HG03460 (cell line): ENCODE results near the gene HCRTR1.

Experiments used
- ATAC-seq: cut with Tn5 transposase; IDR thresholded peaks from one replicate; pipeline ENCODE4 v1.9.1; 2021; ENCODE audit not compliant: unreplicated experiment

HCRTR1 gene

GRCh38 chr1:31596737-31597097, 20.8 kb upstream of the HCRTR1 start:
- no peak for ATAC-seq

DNA sequence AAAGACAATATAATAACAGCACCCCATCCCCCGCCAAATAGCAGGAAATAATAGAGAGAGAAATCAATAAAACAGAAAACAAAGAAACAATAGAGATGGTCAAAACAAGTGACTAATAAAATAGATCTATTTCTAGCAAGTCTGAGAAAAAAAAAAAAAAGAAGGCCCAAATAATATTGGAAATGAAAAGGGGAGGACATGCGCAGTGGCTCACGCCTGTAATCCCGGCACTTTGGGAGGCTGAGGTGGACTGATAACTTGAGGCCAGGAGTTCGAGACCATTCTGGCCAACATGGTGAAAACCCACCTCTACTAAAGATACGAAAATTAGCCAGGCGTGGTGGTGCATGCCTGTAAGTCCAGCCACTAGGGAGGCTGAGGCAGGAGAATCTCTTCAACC, 18.5 kb upstream of the HCRTR1 start:
- no peak for ATAC-seq

DNA sequence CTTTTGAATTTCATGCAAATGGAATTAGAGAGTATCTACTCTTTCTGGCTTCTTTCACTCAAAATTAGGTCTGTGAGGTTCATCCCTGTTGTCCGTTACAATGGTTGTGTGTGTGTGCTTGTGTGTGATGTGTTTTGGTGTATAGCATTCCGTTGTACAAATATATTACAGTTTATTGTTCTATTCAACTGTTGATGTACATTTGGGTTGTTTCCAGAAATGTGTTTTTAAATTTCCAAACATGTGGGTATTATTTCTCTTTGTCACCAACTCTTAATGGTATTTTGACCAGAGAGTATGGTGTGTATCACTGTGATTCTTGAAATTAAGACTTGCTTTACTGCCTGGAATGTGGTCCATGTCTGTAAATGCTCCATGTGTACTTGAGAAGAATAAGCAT, 16.8 kb upstream of the HCRTR1 start:
- no peak for ATAC-seq

GRCh38 chr1:31602081-31602480, 15.4 kb upstream of the HCRTR1 start:
- ATAC-seq = no peak

DNA sequence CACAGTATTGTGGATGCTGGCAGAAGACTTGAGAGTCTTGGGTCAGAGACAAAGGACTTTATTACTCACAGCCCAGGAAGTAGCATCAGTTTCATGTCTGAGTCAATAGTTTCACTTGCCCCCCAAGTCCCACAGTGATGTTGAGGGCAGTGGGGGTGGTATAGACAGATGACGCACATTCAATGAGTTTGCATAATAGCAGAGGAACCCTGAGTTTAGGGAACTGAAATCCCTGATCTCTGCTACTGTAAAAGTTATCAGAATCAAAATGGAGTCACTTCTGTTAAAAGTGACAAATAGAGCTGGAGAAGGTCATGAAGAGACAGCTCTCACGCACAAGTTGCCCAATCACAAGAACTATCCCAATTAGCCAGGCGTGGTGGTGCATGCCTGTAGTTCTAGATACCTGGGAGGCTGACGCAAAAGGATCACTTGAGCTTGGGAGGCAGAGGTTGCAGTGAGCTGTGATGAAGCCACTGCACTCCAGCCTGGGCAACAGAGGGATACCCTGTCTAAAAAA, 11.5 kb upstream of the HCRTR1 start:
- ATAC-seq = peak; percentile 96

GRCh38 chr1:31607360-31607759, 10.1 kb upstream of the HCRTR1 start:
- no peak for ATAC-seq

- ATAC-seq = no peak
These were observed 7.9 kb upstream of the HCRTR1 start for GRCh38 chr1:31609514-31610118.

- no peak for ATAC-seq
These were observed 3.0 kb upstream of the HCRTR1 start for GRCh38 chr1:31614414-31615005.

DNA sequence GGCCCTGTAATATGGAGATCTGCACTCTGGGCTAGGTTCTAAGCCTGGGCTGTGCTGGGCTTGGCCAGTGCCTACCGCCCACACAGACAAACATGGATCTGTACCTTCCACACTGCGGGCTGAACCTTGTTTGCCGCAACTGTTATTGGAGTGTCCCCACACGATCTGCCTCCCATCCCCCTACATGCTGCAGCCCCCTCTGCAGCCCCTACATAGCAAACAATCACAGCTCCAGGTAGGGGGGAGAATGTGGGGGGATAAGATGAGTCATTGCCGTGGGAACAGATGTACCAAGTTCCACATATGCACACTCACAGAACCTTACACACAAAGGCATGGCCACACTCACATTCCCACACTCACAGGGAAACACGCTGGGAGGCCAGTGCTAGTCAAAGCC, 2.1 kb upstream of the HCRTR1 start:
- no peak for ATAC-seq

GRCh38 chr1:31615939-31616338, 1.6 kb upstream of the HCRTR1 start:
- no peak for ATAC-seq

- no peak for ATAC-seq
These were observed 642 bp downstream of the HCRTR1 start for GRCh38 chr1:31617916-31618746.

DNA sequence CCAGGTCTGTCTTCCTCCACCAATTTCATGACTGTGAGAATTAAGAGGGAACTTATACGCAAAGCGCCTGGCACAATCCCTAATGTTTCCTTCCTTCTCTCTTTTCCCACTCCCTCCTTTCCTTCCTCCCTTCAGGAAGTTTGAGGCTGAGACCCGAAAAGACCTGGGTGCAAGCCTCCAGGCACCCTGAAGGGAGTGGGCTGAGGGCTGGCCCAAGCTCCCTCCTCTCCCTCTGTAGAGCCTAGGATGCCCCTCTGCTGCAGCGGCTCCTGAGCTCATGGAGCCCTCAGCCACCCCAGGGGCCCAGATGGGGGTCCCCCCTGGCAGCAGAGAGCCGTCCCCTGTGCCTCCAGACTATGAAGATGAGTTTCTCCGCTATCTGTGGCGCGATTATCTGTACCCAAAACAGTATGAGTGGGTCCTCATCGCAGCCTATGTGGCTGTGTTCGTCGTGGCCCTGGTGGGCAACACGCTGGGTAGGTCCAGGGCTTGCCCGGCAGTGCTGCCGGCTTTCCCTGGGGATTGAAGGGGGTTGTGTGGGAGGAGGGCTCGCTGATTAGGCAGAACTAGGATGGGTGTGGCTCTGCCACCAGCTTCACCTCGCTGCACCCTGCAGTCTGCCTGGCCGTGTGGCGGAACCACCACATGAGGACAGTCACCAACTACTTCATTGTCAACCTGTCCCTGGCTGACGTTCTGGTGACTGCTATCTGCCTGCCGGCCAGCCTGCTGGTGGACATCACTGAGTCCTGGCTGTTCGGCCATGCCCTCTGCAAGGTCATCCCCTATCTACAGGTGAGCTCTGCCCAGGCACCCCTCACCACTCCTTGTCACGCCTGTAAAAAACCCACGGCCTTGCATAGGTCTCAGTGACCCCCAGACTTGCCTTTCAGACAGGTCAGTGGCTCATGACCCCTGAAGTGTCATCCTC, 1.7 kb downstream of the HCRTR1 start:
- ATAC-seq = no peak

DNA sequence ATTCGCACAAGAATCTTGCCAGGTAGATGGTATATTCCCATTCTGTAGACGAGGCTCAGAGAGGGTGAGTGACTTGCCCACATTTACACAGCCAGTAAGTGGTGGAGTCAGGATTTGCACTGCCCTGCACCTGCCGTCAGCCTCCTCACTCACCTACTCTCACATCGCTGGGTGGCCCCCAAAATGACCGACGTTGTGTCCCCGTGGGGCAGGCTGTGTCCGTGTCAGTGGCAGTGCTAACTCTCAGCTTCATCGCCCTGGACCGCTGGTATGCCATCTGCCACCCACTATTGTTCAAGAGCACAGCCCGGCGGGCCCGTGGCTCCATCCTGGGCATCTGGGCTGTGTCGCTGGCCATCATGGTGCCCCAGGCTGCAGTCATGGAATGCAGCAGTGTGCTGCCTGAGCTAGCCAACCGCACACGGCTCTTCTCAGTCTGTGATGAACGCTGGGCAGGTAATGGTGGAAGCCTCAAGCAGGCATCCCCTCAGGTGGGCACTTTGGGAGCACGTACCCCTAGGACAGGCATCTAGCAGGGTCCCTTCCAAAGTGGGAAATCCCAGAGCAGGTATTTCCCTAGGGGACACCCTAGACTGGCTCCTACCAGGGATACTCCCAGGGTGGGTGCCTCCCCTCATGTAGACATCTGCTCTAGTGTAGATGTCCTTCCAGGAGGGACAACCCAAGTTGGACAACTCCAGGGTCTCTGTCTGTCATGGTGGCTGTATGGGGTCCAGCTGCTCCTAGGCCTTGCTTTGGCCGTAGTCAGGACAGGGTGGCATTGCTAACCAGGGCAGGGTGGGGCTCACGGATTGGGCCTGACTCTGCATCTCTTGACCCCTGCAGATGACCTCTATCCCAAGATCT, 3.4 kb downstream of the HCRTR1 start:
- no peak for ATAC-seq

- no peak for ATAC-seq
These were observed 4.0 kb downstream of the HCRTR1 start for GRCh38 chr1:31621498-31621820.

DNA sequence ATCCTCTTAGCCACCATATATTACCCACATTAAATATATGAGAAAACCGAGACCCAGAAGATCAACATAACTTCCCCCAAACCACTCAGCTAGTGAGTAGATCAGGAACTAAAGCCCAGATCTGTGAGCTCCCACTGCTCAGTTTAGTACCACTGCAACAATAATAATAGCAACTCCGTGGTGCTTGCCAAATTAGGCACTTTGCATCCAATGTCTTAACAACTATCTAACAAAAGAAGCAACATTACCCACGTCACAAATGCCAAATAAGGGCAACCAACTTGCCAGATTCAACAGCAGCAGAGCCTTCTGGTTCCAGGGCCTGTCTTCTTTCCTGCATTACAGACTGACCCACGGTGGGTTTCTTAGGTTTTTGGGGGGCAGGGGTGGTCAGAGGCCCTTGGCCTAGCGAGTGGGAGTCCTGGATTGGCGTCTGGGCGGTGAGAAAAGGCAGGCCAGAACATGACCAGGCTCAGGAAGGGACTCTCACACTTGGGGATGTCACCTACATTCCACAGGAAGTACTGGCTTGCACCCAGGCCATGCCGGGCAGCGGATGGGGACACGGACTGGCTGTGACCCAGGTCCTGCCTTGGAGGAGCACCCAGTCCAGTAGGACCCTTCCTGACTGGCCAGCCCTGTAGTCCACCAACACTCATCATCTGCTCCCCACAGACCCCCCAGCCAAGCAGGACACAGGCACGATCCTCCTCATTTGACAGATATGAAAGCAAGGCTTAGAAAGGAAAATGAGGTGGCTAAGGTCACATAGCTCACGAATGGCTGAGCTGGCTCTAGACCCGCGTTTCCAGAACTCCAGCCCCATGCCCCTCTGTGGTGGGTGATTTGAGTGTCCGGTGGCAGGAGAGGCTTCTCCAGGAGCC, 4.6 kb downstream of the HCRTR1 start:
- no peak for ATAC-seq

- ATAC-seq = no peak
These were observed 5.9 kb downstream of the HCRTR1 start for GRCh38 chr1:31623365-31623764.

- no peak for ATAC-seq
These were observed 6.8 kb downstream of the HCRTR1 start for GRCh38 chr1:31624309-31624708.

DNA sequence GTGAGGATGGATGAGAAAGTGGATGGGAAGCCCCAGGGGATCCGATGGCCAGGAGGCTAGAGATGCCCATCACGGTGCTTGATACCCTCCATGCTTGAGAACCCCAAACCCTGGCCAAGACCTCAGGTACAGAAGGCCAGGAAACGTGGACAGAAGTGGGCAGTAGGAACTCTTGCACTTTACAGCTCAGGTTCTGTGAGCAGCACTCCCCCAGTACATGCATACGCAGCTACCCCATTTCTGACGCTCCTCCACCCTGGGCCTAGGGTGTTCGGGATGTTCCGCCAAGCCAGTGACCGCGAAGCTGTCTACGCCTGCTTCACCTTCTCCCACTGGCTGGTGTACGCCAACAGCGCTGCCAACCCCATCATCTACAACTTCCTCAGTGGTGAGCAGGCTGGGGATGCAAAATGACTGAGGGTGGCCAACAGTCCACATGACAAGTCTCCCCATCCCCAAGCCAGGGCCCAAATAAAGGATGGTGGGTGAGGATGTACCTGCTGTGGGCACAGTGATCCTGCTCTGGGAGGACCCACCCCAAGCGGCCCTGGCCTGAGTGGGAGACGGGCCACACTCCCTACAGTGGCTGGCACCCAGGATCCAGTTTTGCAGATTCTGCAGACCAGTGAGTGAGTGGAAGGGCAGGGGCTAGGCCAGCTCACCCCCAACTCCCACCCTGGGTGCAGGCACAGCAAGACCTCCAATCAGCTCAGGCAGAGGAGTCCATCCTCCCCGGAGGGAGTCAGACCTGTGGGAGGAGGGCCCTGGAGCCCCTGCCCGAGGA, 7.4 kb downstream of the HCRTR1 start:
- no peak for ATAC-seq
